ENCODE data around the gene PKDCC.
A peak's percentile ranks its signal among the peaks of the same experiment; 100 is the strongest.

The PKDCC gene, protein sequence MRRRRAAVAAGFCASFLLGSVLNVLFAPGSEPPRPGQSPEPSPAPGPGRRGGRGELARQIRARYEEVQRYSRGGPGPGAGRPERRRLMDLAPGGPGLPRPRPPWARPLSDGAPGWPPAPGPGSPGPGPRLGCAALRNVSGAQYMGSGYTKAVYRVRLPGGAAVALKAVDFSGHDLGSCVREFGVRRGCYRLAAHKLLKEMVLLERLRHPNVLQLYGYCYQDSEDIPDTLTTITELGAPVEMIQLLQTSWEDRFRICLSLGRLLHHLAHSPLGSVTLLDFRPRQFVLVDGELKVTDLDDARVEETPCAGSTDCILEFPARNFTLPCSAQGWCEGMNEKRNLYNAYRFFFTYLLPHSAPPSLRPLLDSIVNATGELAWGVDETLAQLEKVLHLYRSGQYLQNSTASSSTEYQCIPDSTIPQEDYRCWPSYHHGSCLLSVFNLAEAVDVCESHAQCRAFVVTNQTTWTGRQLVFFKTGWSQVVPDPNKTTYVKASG

DNA sequence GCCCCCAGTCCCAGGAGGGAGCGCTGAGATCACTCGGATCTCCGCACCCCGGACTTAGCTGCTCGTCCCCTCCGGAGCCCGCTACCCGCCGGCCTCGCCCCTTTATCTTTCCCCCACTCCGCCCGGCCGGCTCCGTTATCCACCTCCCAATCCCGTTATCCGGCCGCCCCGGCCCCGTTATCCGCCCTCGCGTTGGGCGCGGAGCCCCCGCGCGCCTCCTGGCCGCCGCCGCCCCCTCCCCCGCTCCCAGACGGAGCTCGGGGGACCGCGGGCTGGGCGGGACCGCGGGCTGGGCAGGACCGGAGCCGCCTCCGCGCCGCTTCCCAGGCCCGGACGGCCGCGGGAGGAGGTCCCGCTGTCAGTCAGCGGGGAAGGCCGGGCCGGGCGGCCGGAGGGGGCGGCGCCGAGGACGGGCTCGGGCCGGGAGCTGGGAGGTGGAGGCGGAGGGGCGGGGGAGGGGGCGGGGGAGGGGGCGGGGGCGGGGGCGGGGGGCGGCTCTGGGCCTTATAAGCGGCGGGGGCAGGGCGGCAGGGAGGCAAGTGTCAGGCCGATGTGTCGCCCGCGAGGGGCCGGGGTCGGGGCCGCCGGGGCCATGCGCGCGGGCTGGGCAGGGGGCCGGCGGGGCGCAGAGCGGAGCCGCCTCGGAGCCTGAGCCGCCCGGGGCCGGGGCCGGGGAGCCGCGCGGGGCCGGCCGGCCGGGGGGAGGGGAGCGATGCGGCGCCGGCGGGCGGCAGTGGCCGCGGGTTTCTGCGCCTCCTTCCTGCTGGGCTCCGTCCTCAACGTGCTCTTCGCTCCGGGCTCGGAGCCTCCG is at the start of gene PKDCC:
PKDCC (plus strand) TSS at position 534 of the 811 bp plus-strand sequence; CDS start at position 713, 179 bp downstream.
- Histone ChIP-seq H3K27me3 (replicated peaks; ENCODE audit: control insufficient read depth, insufficient read depth, low read length) (no peaks in the 10 kb centered on the region; the same call in none of the 2 replicates), H3K4me3 (replicated peaks; ENCODE audit: low read depth, low read length) (peak within 1 kb of the TSS; percentile 49), H3K36me3 (ENCODE audit: control insufficient read depth, insufficient read depth, low read length) (no peaks in the 10 kb centered on the region)
- DNase-seq (ENCODE audit: extremely low read depth, insufficient read length): peak; percentile 64
- TF ChIP-seq, protein P1, sequence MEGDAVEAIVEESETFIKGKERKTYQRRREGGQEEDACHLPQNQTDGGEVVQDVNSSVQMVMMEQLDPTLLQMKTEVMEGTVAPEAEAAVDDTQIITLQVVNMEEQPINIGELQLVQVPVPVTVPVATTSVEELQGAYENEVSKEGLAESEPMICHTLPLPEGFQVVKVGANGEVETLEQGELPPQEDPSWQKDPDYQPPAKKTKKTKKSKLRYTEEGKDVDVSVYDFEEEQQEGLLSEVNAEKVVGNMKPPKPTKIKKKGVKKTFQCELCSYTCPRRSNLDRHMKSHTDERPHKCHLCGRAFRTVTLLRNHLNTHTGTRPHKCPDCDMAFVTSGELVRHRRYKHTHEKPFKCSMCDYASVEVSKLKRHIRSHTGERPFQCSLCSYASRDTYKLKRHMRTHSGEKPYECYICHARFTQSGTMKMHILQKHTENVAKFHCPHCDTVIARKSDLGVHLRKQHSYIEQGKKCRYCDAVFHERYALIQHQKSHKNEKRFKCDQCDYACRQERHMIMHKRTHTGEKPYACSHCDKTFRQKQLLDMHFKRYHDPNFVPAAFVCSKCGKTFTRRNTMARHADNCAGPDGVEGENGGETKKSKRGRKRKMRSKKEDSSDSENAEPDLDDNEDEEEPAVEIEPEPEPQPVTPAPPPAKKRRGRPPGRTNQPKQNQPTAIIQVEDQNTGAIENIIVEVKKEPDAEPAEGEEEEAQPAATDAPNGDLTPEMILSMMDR (IDR thresholded peaks at IDR 0.05; ENCODE audit: insufficient read depth, low read length, poor library complexity, severe bottlenecking): no peak

DNA sequence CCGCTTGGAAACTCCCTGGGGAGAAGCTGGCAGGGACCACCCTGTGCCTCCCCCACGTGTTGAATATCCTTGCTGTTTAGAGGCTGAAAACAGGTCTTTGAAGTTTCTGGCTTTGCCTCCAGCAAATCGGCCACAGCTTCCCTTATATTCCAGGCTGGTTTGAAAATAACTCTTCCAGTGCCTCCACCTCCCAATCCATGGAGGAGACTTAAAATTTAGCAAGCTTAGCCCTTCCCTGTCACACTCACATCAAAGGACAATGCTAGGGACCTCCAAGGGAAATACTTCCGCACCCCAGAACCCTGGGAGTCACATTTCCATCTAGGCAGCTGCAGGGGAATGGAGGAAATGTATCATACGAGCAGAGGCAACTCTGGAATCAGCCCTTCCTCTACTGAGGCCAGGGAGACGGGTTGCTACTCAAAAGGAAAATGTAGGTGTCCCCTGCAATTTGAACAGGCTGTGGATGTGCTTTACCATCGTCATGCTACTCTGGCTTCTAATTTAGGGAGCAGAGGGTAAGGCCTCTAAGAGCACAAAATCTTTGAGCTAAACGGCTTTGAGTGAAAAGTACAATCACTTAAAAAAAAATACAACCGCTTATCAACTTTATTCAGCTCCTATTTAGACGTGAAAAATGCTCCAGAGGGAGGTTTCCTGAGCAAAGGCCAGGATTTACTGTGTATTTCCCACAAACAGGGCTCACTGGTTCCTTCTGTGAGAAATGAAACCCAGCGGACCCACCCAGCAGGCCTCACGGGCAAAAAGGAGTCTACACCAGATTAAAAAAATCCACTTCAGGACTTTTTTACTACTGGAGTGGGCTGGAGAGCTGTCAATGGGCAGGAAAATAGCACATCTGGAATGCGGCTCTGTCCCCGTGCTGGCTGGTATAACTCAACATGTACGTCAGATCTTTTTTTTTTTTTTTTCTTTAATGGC is 49.4 kb upstream of the PKDCC start:
- no peak for DNase-seq (ENCODE audit: extremely low read depth, insufficient read length)
- H3K27me3 ChIP-seq (replicated peaks; ENCODE audit: control insufficient read depth, insufficient read depth, low read length): no peaks in the 10 kb centered on the region; the same call in 1 of the 2 replicates
- no peak overlapping the region for H3K4me3 ChIP-seq (replicated peaks; ENCODE audit: low read depth, low read length)
- TF ChIP-seq, protein P1 (IDR thresholded peaks at IDR 0.05; ENCODE audit: insufficient read depth, low read length, poor library complexity, severe bottlenecking): no peak
- H3K36me3 ChIP-seq (ENCODE audit: control insufficient read depth, insufficient read depth, low read length): no peaks in the 10 kb centered on the region

DNA sequence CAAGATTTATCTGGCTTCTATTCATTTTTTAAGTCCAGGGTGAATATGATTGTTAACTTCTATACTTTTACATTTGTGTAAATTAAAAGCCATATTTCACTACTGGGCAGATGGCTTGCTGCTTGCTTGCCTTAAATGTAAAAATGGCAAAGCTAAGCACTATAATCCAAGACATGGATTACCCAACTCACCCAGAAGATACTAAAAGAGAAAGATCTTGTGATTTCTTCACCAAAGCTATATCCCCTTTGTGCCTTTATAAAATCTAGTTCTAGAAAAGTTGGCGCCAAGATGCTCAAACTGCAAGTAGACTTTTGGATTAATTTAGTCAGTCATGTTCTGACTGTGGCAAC is 48.7 kb upstream of the PKDCC start:
- DNase-seq (ENCODE audit: extremely low read depth, insufficient read length): no peak
- H3K36me3 ChIP-seq (ENCODE audit: control insufficient read depth, insufficient read depth, low read length): no peaks in the 10 kb centered on the region

DNA sequence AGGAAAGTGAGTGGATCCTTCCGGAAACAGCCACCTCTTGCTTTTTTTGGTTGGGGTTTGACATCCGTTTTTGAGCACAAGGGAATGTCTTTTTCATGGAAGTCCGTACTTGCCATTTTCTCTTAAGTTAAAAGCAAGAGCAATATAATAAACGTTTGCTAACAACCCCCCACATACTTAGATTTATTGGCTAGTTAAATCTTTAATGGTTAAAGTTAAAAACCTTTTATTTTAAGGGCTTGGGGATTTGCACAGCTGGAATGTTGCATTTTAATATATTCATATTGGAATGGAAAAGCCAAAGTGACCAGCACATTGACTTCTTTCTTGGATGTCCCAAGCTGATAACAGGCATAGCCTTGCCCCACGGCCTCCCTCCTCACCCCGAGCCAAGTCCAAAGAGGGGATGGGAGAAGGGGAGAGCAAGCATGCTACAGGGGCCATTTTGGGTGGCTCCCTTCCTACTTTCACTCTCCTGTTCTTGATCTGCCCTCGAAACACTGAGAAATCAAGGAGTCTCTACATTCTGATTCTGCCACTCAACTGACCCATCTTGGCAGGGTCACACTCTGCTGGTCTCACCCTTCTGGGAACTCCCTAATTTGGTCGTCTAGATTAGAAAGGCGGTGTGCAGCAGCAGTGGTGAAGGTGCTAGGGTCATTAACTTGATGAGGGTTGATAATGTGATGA is 48.1 kb upstream of the PKDCC start:
- no peak overlapping the region for H3K4me3 ChIP-seq (replicated peaks; ENCODE audit: low read depth, low read length)
- DNase-seq (ENCODE audit: extremely low read depth, insufficient read length): no peak
- TF ChIP-seq, protein P1 (IDR thresholded peaks at IDR 0.05; ENCODE audit: insufficient read depth, low read length, poor library complexity, severe bottlenecking): no peak
- no peaks in the 10 kb centered on the region; the same call in 1 of the 2 replicates for H3K27me3 ChIP-seq (replicated peaks; ENCODE audit: control insufficient read depth, insufficient read depth, low read length)
- H3K36me3 ChIP-seq (ENCODE audit: control insufficient read depth, insufficient read depth, low read length): no peaks in the 10 kb centered on the region

More for the DNA sequence above, 48.7 kb upstream of the PKDCC start:
- TF ChIP-seq, protein P1 (IDR thresholded peaks at IDR 0.05; ENCODE audit: insufficient read depth, low read length, poor library complexity, severe bottlenecking): no peak
- Histone ChIP-seq H3K27me3 (replicated peaks; ENCODE audit: control insufficient read depth, insufficient read depth, low read length) (no peaks in the 10 kb centered on the region; the same call in 1 of the 2 replicates), H3K4me3 (replicated peaks; ENCODE audit: low read depth, low read length) (no peak overlapping the region)
